ENCODE results near the gene TP63.

TP63 gene

GRCh38 chr3:189708375-189708774 lies 77.2 kb downstream of the TP63 start:
- TF ChIP-seq CTCF (IDR thresholded peaks at IDR 0.05) (no peak), ZFX (IDR thresholded peaks at IDR 0.05; ENCODE audit: borderline replicate concordance) (no peak)
- no peak overlapping the region for H3K27ac ChIP-seq

- no peak overlapping the region for H3K27ac ChIP-seq
- TF ChIP-seq ZFX (IDR thresholded peaks at IDR 0.05; ENCODE audit: borderline replicate concordance) (no peak), CTCF (IDR thresholded peaks at IDR 0.05) (no peak)
These were observed 79.6 kb downstream of the TP63 start for GRCh38 chr3:189710620-189711402.

- no peak overlapping the region for H3K27ac ChIP-seq
- no peak for TF ChIP-seq CTCF (IDR thresholded peaks at IDR 0.05)
- TF ChIP-seq ZFX (IDR thresholded peaks at IDR 0.05; ENCODE audit: borderline replicate concordance): no peak
These were observed 81.8 kb downstream of the TP63 start for GRCh38 chr3:189712906-189713483.

GRCh38 chr3:189714991-189715961 lies 84.1 kb downstream of the TP63 start:
- TF ChIP-seq ZFX (IDR thresholded peaks at IDR 0.05; ENCODE audit: borderline replicate concordance) (no peak), CTCF (IDR thresholded peaks at IDR 0.05) (no peak)

GRCh38 chr3:189718215-189718614 lies 87.0 kb downstream of the TP63 start:
- no peak for TF ChIP-seq CTCF (IDR thresholded peaks at IDR 0.05)
- TF ChIP-seq ZFX (IDR thresholded peaks at IDR 0.05; ENCODE audit: borderline replicate concordance): no peak
- no peak overlapping the region for H3K27ac ChIP-seq

More at GRCh38 chr3:189714991-189715961, 84.1 kb downstream of the TP63 start:
- H3K27ac ChIP-seq: no peak overlapping the region

GRCh38 chr3:189720736-189721417 lies 89.7 kb downstream of the TP63 start:
- TF ChIP-seq CTCF (IDR thresholded peaks at IDR 0.05) (no peak), ZFX (IDR thresholded peaks at IDR 0.05; ENCODE audit: borderline replicate concordance) (no peak)
- H3K27ac ChIP-seq: no peak overlapping the region
